DOHH2 (cell line): ENCODE data around the gene P3H2.

Experiments used
- CTCF ChIP-seq: fragments of 200-600 bp; sonication (generic); IDR thresholded peaks from one replicate; pipeline ENCODE4 v1.5.1; 2014; ENCODE audit warnings: antibody characterized with exemption, mild to moderate bottlenecking, low read depth, low read length; ENCODE audit not compliant: poor library complexity, severe bottlenecking
- EZH2phosphoT487 ChIP-seq: fragments of 200-600 bp; sonication (generic); IDR thresholded peaks from 2 replicates; pipeline ENCODE4 v1.6.1; 2017; ENCODE audit warnings: borderline replicate concordance, mild to moderate bottlenecking, antibody characterized with exemption, low read length, moderate library complexity, mixed read lengths

GRCh38 chr3:190003068-190003467, 117.6 kb downstream of the P3H2 start:
- no peak for TF ChIP-seq CTCF
- TF ChIP-seq EZH2phosphoT487: no peak
